ENCODE measurements around the gene SFMBT1.

Gene SFMBT1

DNA sequence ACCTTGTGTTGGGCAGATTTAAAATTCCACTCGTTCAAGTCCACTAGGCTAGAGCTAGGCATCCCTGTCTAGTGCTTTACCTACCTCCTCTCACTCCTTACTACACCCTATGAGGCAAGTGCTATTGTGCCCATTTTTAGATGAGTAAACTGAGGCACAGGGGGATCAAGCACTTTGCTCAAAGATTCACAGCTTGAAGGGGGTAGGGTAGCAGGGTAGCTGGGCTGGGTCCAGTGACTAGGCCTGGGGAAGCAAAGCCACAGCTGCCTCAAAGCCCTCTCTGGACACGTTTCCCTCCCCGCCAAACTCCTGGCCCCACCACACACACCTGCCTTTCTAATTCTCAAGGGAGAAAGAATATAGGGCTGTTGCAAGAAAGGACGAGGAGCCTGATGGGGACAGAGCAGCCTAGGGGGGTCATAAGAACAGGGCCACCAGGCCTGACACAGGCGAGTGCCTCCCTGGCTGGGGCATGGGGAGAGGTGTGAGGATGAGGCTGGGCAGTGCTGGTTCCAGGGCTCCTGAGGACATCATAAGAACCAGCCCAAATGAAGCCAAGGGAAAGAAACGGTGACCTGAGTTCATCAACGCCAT is 34.8 kb upstream of the SFMBT1 start:
- H3K9me3 ChIP-seq = no peaks in the 10 kb centered on the region
- H3K4me1 ChIP-seq = 0 out of 2 replicates have a peak, but pooled peaks cover 2% of the 10 kb centered on the region
- DNase-seq = no peak
- no peak overlapping the region for H3K4me3 ChIP-seq (ENCODE audit: low read depth, low read length)
- TF ChIP-seq CTCF (IDR thresholded peaks at IDR 0.05; ENCODE audit: low read depth, low read length) = no peak
- H3K27me3 ChIP-seq = no peaks in the 10 kb centered on the region
- no peaks in the 10 kb centered on the region for H3K36me3 ChIP-seq

- no peaks in the 10 kb centered on the region for H3K36me3 ChIP-seq
- H3K9me3 ChIP-seq = no peaks in the 10 kb centered on the region
- H3K4me1 ChIP-seq = 0 out of 2 replicates have a peak, but pooled peaks cover 2% of the 10 kb centered on the region
- no peak overlapping the region for H3K4me3 ChIP-seq (ENCODE audit: low read depth, low read length)
- DNase-seq = no peak
- TF ChIP-seq CTCF (IDR thresholded peaks at IDR 0.05; ENCODE audit: low read depth, low read length) = no peak
- H3K27me3 ChIP-seq = no peaks in the 10 kb centered on the region
Observed at GRCh38 chr3:53079791-53080555, 34.1 kb upstream of the SFMBT1 start.

DNA sequence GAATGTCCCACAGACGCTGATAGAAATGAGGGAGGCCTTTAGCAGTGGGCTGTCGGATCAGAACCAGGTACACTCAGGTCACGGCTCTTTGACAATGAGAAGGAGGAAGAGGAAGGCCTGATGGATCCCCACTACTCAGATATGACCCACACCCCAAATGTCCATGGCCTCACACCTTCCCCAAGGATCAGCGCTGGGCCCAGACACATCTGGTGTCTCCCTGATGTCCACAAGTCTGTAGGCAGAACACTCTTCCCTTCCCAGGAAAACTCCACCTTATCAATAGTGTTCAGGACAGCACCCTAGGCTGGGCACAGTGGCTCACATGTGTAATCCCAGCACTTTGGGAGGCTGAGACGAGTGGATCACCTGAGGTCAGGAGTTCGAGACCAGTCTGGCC is 33.3 kb upstream of the SFMBT1 start:
- H3K4me3 ChIP-seq (ENCODE audit: low read depth, low read length) = no peak overlapping the region
- TF ChIP-seq CTCF (IDR thresholded peaks at IDR 0.05; ENCODE audit: low read depth, low read length) = no peak

GRCh38 chr3:53078656-53079055 is 32.8 kb upstream of the SFMBT1 start:
- H3K4me1 ChIP-seq = peaks cover 5% of the 10 kb centered on the region; the same call in 1 of the 2 replicates
- no peak overlapping the region for H3K4me3 ChIP-seq (ENCODE audit: low read depth, low read length)
- DNase-seq = no peak
- no peaks in the 10 kb centered on the region for H3K27me3 ChIP-seq
- no peaks in the 10 kb centered on the region for H3K36me3 ChIP-seq
- no peak for TF ChIP-seq CTCF (IDR thresholded peaks at IDR 0.05; ENCODE audit: low read depth, low read length)
- no peaks in the 10 kb centered on the region for H3K9me3 ChIP-seq

More for the DNA sequence above, 33.3 kb upstream of the SFMBT1 start:
- Histone ChIP-seq H3K4me1 (0 out of 2 replicates have a peak, but pooled peaks cover 2% of the 10 kb centered on the region), H3K36me3 (no peaks in the 10 kb centered on the region), H3K9me3 (no peaks in the 10 kb centered on the region), H3K27me3 (no peaks in the 10 kb centered on the region)
- no peak for DNase-seq

DNA sequence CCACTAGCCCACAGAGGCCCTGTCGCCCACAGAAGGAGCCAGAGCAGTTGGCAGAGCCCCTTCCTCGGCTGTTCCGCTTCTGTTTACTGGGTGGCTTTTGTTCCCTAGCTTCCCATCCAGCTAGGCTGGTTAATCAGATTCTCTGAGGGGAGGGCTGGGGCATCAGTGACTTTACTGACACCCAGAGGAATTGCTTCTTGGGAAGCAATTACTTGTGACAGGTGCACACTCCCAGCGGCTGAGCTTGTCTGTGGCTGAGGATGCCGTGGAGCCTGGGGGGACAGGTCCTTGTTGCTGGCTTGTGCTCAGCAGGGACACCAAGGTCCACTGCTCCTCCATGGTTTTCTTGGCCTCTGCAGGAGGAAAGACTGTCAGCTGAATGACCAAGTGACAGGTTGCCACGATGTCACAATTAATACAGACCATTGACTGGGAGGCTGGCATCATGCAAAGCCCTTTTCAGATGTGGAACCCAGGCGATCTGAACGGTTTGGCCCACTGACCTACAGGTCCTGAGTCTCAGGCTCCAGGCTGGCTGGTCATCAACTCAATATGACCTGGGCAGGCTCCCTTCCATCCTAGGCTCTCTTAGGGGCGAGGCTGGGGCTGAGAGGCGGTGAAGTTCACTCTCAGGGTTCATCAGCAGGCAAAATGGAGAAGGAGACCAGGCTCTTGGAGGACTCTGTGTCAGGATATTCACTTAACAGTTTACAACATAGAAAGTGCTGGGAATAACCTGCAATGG is 31.8 kb upstream of the SFMBT1 start:
- Histone ChIP-seq H3K4me1 (peaks cover 4% of the 10 kb centered on the region; the same call in 1 of the 2 replicates), H3K27me3 (no peaks in the 10 kb centered on the region), H3K36me3 (no peaks in the 10 kb centered on the region), H3K9me3 (no peaks in the 10 kb centered on the region), H3K4me3 (ENCODE audit: low read depth, low read length) (no peak overlapping the region)
- no peak for DNase-seq
- TF ChIP-seq CTCF (IDR thresholded peaks at IDR 0.05; ENCODE audit: low read depth, low read length) = no peak
